ENCODE measurements around the gene FOXR1.

The FOXR1 gene

DNA sequence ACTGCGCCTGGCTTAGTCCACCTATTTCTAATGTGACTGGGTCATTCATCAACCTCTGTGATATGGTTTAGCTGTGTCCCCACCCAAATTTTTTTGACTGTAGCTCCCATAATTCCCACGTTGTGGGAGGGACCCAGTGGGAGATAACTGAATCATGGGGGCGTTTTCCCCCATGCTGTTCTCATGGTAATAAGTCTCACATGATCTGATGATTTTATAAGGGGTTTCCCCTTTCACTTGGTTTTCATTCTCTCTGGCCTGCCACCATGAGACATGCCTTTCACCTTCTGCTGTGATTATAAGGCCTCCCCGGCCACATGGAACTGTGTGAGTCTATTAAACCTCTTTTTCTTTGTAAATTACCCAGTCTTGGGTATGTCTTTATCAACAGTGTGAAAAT lies 35.1 kb downstream of the FOXR1 start:
- Histone ChIP-seq H3K36me3 (ENCODE audit: control insufficient read depth in 2 of 2, insufficient read depth in 1 of 2, low read length in 2 of 2) (peaks cover 6 to 75% of the 10 kb centered on the region in 2 experiments; a peak in 2 of 3 replicates), H3K9me3 (ENCODE audit: control insufficient read depth, insufficient read depth, low read depth, low read length) (no peaks in the 10 kb centered on the region), H3K27ac (ENCODE audit: extremely low read depth, low read depth, low read length) (no peak overlapping the region), H3K4me3 (ENCODE audit: low read depth, low read length) (no peak overlapping the region), H3K4me1 (ENCODE audit: control insufficient read depth, insufficient read depth, low read length) (no peaks in the 10 kb centered on the region)
- ChIA-PET POLR2A (no interaction called here), CTCF (interaction anchor here (0.6 kb wide), 1 partner anchor 1865 kb away, joined by 3 read pairs; no protein-coding TSS in a partner anchor)
- TF ChIP-seq EGR2 (tag by site-specific recombination; IDR thresholded peaks at IDR 0.05; ENCODE audit: low read depth) (0 out of 2 replicates have a peak, but pooled peaks have one; percentile 17), FEZF1 (tag by site-specific recombination; IDR thresholded peaks at IDR 0.05) (no peak), IKZF3 (tag by site-specific recombination; IDR thresholded peaks at IDR 0.05) (no peak), ZEB2 (tag by site-specific recombination; IDR thresholded peaks at IDR 0.05) (no peak), ZNF146 (tag by site-specific recombination; IDR thresholded peaks at IDR 0.05) (no peak), ZNF548 (tag by site-specific recombination; IDR thresholded peaks at IDR 0.05) (no peak)
- TF ChIP-seq, protein P1, sequence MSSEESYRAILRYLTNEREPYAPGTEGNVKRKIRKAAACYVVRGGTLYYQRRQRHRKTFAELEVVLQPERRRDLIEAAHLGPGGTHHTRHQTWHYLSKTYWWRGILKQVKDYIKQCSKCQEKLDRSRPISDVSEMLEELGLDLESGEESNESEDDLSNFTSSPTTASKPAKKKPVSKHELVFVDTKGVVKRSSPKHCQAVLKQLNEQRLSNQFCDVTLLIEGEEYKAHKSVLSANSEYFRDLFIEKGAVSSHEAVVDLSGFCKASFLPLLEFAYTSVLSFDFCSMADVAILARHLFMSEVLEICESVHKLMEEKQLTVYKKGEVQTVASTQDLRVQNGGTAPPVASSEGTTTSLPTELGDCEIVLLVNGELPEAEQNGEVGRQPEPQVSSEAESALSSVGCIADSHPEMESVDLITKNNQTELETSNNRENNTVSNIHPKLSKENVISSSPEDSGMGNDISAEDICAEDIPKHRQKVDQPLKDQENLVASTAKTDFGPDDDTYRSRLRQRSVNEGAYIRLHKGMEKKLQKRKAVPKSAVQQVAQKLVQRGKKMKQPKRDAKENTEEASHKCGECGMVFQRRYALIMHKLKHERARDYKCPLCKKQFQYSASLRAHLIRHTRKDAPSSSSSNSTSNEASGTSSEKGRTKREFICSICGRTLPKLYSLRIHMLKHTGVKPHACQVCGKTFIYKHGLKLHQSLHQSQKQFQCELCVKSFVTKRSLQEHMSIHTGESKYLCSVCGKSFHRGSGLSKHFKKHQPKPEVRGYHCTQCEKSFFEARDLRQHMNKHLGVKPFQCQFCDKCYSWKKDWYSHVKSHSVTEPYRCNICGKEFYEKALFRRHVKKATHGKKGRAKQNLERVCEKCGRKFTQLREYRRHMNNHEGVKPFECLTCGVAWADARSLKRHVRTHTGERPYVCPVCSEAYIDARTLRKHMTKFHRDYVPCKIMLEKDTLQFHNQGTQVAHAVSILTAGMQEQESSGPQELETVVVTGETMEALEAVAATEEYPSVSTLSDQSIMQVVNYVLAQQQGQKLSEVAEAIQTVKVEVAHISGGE (tag by site-specific recombination; conservative IDR thresholded peaks at IDR 0.05; ENCODE audit: low read depth): no peak

DNA sequence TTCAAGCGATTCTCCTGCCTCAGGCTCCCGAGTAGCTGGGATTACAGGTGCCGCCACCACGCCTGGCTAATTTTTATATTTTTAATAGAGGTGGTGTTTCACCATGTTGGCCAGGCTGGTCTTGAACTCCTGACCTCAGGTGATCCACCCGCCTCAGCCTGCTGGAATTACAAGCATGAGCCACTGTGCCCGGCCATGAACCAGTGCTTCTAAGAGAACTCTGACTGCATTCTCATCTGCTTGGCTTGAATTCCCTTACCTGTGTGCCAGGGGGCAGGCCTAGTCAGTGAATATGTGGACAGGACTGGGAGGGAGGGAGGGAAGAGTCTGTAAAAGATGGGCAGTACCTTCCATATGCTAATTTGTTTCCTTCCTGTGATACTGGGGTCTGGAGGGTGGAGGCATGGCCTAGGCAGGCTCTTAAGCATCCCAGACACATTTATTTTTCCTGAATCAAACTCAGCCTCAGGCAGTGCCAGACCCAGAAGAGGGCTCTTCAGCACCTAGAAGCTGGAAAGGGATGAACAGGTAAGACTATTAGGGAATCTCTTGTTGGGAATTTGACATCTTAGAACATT lies 40.0 kb downstream of the FOXR1 start:
- ChIA-PET CTCF (interaction anchor here (0.6 kb wide), 1 partner anchor 327 kb away, joined by 3 read pairs; no protein-coding TSS in a partner anchor), POLR2A (interaction anchor here (0.6 to 0.7 kb wide), 2 partner anchors 9 to 11 kb away, joined by 3 to 4 read pairs; no protein-coding TSS in a partner anchor)
- no peak overlapping the region for H3K4me3 ChIP-seq (ENCODE audit: low read depth, low read length)
- TF ChIP-seq ZNF654 (tag by site-specific recombination; IDR thresholded peaks at IDR 0.05; ENCODE audit: low read depth) (no peak), ZNF626 (tag by site-specific recombination; IDR thresholded peaks at IDR 0.05) (no peak), ZNF2 (tag by site-specific recombination; IDR thresholded peaks at IDR 0.05) (no peak), ZSCAN16 (tag by site-specific recombination; IDR thresholded peaks at IDR 0.05) (no peak), ZBTB48 (tag by site-specific recombination; IDR thresholded peaks at IDR 0.05) (no peak), ZSCAN30 (tag by site-specific recombination; IDR thresholded peaks at IDR 0.05) (no peak), ZNF768 (tag by site-specific recombination; IDR thresholded peaks at IDR 0.05) (no peak), ZNF16 (tag by site-specific recombination; IDR thresholded peaks at IDR 0.05; ENCODE audit: low read depth) (no peak), ZNF350 (tag by site-specific recombination; IDR thresholded peaks at IDR 0.05) (no peak), ZNF561 (tag by site-specific recombination; IDR thresholded peaks at IDR 0.05; ENCODE audit: borderline replicate concordance) (no peak), ZNF530 (tag by site-specific recombination; IDR thresholded peaks at IDR 0.05; ENCODE audit: low read depth) (no peak)
- TF ChIP-seq, protein P2, sequence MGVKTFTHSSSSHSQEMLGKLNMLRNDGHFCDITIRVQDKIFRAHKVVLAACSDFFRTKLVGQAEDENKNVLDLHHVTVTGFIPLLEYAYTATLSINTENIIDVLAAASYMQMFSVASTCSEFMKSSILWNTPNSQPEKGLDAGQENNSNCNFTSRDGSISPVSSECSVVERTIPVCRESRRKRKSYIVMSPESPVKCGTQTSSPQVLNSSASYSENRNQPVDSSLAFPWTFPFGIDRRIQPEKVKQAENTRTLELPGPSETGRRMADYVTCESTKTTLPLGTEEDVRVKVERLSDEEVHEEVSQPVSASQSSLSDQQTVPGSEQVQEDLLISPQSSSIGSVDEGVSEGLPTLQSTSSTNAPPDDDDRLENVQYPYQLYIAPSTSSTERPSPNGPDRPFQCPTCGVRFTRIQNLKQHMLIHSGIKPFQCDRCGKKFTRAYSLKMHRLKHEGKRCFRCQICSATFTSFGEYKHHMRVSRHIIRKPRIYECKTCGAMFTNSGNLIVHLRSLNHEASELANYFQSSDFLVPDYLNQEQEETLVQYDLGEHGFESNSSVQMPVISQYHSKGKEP (tag by site-specific recombination; IDR thresholded peaks at IDR 0.05): no peak
- TF ChIP-seq, protein P3, sequence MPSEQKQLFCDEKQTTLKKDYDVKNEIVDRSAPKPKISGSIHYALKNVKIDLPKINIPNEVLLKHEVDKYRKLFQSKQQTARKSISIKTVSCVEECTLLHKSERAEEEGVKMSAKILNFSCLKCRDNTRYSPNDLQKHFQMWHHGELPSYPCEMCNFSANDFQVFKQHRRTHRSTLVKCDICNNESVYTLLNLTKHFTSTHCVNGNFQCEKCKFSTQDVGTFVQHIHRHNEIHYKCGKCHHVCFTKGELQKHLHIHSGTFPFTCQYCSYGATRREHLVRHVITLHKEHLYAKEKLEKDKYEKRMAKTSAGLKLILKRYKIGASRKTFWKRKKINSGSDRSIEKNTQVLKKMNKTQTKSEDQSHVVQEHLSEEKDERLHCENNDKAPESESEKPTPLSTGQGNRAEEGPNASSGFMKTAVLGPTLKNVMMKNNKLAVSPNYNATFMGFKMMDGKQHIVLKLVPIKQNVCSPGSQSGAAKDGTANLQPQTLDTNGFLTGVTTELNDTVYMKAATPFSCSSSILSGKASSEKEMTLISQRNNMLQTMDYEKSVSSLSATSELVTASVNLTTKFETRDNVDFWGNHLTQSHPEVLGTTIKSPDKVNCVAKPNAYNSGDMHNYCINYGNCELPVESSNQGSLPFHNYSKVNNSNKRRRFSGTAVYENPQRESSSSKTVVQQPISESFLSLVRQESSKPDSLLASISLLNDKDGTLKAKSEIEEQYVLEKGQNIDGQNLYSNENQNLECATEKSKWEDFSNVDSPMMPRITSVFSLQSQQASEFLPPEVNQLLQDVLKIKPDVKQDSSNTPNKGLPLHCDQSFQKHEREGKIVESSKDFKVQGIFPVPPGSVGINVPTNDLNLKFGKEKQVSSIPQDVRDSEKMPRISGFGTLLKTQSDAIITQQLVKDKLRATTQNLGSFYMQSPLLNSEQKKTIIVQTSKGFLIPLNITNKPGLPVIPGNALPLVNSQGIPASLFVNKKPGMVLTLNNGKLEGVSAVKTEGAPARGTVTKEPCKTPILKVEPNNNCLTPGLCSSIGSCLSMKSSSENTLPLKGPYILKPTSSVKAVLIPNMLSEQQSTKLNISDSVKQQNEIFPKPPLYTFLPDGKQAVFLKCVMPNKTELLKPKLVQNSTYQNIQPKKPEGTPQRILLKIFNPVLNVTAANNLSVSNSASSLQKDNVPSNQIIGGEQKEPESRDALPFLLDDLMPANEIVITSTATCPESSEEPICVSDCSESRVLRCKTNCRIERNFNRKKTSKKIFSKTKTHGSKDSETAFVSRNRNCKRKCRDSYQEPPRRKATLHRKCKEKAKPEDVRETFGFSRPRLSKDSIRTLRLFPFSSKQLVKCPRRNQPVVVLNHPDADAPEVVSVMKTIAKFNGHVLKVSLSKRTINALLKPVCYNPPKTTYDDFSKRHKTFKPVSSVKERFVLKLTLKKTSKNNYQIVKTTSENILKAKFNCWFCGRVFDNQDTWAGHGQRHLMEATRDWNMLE (tag by site-specific recombination; conservative IDR thresholded peaks at IDR 0.05; ENCODE audit: low read depth): no peak
- TF ChIP-seq, protein P4, sequence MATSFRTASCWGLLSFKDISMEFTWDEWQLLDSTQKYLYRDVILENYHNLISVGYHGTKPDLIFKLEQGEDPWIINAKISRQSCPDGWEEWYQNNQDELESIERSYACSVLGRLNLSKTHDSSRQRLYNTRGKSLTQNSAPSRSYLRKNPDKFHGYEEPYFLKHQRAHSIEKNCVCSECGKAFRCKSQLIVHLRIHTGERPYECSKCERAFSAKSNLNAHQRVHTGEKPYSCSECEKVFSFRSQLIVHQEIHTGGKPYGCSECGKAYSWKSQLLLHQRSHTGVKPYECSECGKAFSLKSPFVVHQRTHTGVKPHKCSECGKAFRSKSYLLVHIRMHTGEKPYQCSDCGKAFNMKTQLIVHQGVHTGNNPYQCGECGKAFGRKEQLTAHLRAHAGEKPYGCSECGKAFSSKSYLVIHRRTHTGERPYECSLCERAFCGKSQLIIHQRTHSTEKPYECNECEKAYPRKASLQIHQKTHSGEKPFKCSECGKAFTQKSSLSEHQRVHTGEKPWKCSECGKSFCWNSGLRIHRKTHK (tag by site-specific recombination; IDR thresholded peaks at IDR 0.05): no peak
- no peaks in the 10 kb centered on the region for H3K4me1 ChIP-seq (ENCODE audit: control insufficient read depth, insufficient read depth, low read length)
- no peaks in the 10 kb centered on the region for H3K9me3 ChIP-seq (ENCODE audit: control insufficient read depth, insufficient read depth, low read depth, low read length)
- no peak overlapping the region for H3K27ac ChIP-seq (ENCODE audit: extremely low read depth, low read depth, low read length)
- H3K36me3 ChIP-seq (ENCODE audit: control insufficient read depth in 2 of 2, insufficient read depth in 1 of 2, low read length in 2 of 2): peaks cover 12 to 87% of the 10 kb centered on the region in 2 experiments; a peak in 2 of 3 replicates

Measured in HEK293 (cell line).